ENCODE data around the gene TMC4.
"Not testable (repeated sequence)": the region's sequence is repeated elsewhere in the genome, so short reads cannot be mapped to it uniquely, and the experiment has no call there.

The TMC4 gene

GRCh38 chr19:54193011-54193410, 20.1 kb upstream of the TMC4 start:
- Mint-ChIP-seq H3K4me3 (peak overlapping the region; percentile 89), H3K9me3 (no peaks in the 10 kb centered on the region), H3K27ac (no peak overlapping the region), H3K27me3 (no peaks in the 10 kb centered on the region), H3K4me1 (peaks cover 28% of the 10 kb centered on the region), H3K36me3 (peaks cover 16% of the 10 kb centered on the region)
- DNase-seq, result no peak
- CTCF ChIA-PET, result interaction anchor here (0.7 kb wide), 1 partner anchor 74 kb away, joined by 3 read pairs; no protein-coding TSS in a partner anchor

DNA sequence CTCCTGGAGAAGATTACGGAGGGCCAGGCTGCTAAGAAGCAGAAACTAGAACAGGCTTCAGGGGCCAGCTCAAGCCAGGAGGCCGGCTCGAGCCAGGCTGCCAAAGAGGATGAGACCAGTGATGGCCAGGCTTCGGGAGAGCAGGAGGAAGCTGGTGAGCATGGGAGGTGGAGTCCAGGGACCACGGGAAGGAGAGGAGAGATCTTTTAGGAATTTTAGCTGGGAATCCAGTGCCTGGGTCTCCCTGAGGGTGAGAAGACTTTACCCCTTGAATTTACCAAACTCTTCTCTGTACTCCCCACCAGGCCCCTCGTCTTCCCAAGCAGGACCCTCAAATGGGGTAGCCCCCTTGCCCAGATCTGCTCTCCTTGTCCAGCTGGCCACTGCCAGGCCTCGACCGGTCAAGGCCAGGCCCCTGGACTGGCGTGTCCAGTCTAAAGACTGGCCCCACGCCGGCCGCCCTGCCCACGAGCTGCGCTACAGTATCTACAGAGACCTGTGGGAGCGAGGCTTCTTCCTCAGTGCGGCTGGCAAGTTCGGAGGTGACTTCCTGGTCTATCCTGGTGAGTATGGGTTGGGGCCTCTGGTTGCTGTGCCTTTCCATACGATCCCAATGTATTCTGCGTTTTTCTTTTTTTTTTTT, 19.0 kb upstream of the TMC4 start:
- H3K4me3 Mint-ChIP-seq, result peak overlapping the region; percentile 89
- H3K36me3 Mint-ChIP-seq, result peaks cover 18% of the 10 kb centered on the region
- peak overlapping the region; percentile 88 for H3K27ac Mint-ChIP-seq
- CTCF ChIA-PET, result interaction anchor here (0.7 to 1.2 kb wide), 2 partner anchors 74 to 75 kb away, joined by 3 read pairs; no protein-coding TSS in a partner anchor
- H3K4me1 Mint-ChIP-seq, result peaks cover 39% of the 10 kb centered on the region
- no peak for DNase-seq
- no peaks in the 10 kb centered on the region for H3K9me3 Mint-ChIP-seq
- H3K27me3 Mint-ChIP-seq, result no peaks in the 10 kb centered on the region

DNA sequence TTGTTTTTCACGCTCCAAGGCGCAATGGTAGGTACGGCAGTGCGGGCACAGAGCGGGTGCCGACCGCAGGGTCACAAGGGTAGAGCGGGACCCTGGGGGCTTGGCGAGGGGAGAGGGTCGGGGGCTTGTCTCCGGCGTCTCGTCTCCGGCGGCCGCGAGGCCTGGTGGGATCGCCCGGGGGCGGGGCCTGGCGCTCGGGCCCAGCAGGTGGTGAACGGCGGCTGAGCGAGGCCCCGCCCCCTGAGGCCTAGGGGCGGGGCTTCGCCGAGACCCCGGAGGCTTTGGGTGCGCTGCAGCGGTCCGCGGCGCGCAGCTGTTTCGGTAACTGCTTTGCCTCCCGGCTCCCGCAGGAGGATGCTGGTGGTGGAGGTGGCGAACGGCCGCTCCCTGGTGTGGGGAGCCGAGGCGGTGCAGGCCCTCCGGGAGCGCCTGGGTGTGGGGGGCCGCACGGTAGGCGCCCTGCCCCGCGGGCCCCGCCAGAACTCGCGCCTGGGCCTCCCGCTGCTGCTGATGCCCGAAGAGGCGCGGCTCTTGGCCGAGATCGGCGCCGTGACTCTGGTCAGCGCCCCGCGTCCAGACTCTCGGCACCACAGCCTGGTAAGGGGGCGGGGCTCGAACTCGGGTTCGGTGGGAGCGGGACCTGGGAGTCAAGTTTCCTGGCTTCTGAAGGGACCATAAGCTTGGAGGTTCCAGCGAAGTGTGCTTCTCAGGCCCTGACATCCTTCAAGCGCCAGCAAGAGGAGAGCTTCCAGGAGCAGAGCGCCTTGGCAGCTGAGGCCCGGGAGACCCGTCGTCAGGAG, 18.3 kb upstream of the TMC4 start, which contains the start of gene TSEN34:
Gene TSEN34 (plus strand): TSS at position 298 of the 800 bp plus-strand sequence. CDS start 57 bp downstream, at position 355.
- CTCF ChIA-PET, result interaction anchor here (1.2 kb wide), 1 partner anchor 74 kb away, joined by 3 read pairs; no protein-coding TSS in a partner anchor
- peak; percentile 89 for DNase-seq
- no peaks in the 10 kb centered on the region for H3K27me3 Mint-ChIP-seq

DNA sequence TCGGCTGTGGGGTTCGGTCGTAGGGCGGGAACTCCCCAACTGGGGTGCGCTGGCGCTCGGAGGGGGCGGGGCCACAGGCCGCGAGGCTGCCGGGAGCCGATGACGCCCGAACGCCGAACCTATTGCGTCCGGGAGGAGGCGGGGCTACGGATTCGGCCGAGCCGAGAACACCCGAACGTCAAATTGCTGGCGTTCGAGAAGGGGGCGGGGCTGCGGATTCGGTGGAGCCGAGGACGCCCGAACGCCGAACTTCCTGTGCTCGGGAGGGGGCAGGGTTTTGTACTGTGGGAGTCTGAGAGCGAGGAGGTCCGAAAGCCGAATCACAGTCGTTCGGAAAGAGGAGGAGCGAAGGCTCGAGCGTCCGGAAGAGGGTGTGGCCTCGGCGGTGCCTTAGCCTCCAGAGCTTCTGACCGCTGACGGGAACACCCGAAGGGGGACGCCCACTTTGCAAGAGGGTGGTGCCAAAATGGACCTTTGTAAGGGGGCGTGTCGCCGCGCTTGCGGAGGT, 17.6 kb upstream of the TMC4 start:
- Mint-ChIP-seq H3K27me3 (no peaks in the 10 kb centered on the region), H3K4me1 (peaks cover 46% of the 10 kb centered on the region), H3K27ac (peak overlapping the region; percentile 96), H3K9me3 (no peaks in the 10 kb centered on the region), H3K36me3 (peaks cover 20% of the 10 kb centered on the region), H3K4me3 (peak overlapping the region; percentile 89)
- CTCF ChIA-PET, result no interaction called here
- DNase-seq, result peak; percentile 100

More for the DNA sequence above, 18.3 kb upstream of the TMC4 start, which contains the start of gene TSEN34:
- peak within 1 kb of the TSS; percentile 89 for H3K4me3 Mint-ChIP-seq
- H3K27ac Mint-ChIP-seq, result peak within 1 kb of the TSS; percentile 96
- no peaks in the 10 kb centered on the region for H3K9me3 Mint-ChIP-seq
- H3K4me1 Mint-ChIP-seq, result peaks cover 44% of the 10 kb centered on the region
- H3K36me3 Mint-ChIP-seq, result peaks cover 21% of the 10 kb centered on the region

DNA sequence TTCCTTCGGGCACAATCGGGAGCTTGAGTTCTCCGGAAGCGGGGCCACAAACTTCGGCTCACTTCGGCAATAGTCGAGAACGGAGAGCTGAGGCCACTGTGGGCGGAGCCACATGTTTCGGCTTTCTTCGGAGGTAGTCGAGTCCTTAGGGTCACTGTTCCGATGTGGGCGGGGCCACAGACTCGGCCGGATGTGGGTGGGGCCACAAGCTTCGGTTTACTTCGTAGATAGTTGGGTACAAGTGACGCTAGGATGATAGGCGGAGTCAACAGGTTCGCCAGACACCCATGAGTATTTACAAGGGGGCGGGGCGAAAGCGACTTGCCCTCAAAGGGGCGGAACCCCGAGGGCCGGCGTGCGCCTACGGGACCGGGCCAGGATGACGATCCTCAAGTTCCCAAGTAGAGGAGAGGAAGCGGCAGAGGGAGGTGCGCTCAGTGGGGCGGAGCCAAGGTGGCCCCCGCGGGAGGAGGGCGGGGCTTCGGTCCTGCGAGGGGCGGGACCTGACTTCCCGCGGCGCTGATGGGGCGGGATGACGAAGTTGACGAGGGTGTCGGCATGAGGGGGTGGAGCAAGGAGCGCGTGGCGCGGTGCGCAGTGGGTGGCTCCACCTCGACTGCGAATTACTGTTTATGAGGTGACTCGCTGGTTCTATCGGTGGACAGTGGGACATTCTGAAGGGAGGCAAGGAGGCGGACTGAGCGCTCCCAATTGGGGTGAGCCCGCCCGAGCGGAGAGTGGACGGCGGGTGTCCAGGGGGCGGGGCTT, 17.0 kb upstream of the TMC4 start:
- Mint-ChIP-seq H3K27me3 (no peaks in the 10 kb centered on the region), H3K36me3 (peaks cover 19% of the 10 kb centered on the region)
- CTCF ChIA-PET, result interaction anchor here (0.7 to 2.5 kb wide), 5 partner anchors 9 to 37 kb away, joined by 3 to 10 read pairs (median 4); partner anchors contain the start of gene LENG1

DNA sequence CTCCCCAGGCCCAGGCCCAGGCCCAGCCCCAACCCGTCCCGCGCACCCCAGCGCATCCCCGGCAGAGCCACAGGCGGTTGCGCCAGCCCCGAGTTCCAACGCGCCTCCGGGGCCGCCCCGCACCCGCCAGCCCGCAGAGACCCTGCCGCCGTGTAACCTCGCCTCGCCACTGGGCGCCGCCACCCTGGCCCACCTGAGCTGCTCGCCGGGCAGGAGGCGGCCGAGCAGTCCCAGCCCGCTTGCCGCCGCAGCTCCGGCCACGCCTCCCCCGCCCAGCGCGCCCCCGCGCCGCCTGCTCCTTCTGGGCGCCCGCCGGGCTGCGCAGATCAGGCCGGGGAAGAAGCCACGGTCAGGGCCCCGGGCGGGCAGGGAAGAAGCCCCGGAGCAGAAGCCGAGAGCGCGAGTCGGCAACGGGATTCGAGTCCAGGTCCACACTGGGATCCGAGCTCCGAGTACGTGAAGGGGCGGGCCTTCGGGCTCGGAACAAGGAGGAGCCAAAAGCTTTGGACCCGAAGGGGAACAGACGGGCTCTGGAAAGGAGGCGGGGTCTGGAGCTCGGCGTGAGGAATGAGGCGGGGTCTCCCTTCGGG, 16.3 kb upstream of the TMC4 start, which contains the start of gene MBOAT7:
Gene MBOAT7 (minus strand): TSS at position 436 of the 590 bp plus-strand sequence. CDS start 1,072 bp downstream, outside the sequence.
- CTCF ChIA-PET, result interaction anchor here (0.7 to 2.5 kb wide), 5 partner anchors 9 to 38 kb away, joined by 3 to 10 read pairs (median 4); partner anchors contain the start of gene LENG1
- H3K27ac Mint-ChIP-seq, result peak within 1 kb of the TSS; percentile 96
- peaks cover 44% of the 10 kb centered on the region for H3K4me1 Mint-ChIP-seq
- no peaks in the 10 kb centered on the region for H3K27me3 Mint-ChIP-seq
- H3K4me3 Mint-ChIP-seq, result peak within 1 kb of the TSS; percentile 89
- no peaks in the 10 kb centered on the region for H3K9me3 Mint-ChIP-seq
- no peak for DNase-seq
- H3K36me3 Mint-ChIP-seq, result peaks cover 17% of the 10 kb centered on the region

More for the DNA sequence above, 17.0 kb upstream of the TMC4 start:
- H3K27ac Mint-ChIP-seq, result peak overlapping the region; percentile 96
- H3K4me3 Mint-ChIP-seq, result peak overlapping the region; percentile 89
- H3K4me1 Mint-ChIP-seq, result peaks cover 45% of the 10 kb centered on the region
- no peaks in the 10 kb centered on the region for H3K9me3 Mint-ChIP-seq
- DNase-seq, result peak; percentile 100

DNA sequence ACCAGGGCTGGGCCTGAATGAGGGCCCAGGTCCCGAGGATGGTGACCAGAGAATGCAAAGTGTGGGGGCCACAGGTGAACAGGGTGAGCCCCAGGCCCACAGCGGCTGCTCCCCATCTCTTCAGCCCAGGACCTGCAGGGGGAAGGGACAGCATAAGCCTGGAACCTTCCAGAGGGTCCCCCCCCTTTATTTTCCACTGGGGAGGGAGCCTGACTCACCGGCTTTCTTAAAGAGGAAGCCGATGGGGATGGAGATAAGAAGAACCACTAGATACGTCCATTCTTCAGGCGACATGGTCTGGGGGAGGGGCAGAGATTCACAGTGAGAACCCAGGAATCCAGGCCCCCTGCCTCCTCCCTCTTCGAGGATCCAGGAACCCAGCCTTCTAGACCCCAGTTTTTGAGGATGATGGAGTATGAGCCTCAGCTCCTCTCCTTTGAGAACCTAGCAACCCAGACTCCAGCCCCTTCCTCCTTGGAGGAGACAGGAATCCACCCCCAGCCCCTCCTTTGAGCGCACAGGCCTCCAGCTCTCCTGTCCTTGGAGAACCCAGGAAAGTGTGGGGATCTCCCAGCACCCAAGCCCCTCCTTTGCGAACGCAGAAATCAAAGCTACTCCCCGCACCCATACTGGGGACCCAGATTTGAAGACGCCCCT, 15.4 kb upstream of the TMC4 start:
- H3K27ac Mint-ChIP-seq, result peak overlapping the region; percentile 96
- H3K4me3 Mint-ChIP-seq, result peak overlapping the region; percentile 89
- CTCF ChIA-PET, result interaction anchor here (0.7 to 2.5 kb wide), 4 partner anchors 10 to 43 kb away, joined by 3 to 10 read pairs (median 4); no protein-coding TSS in a partner anchor
- H3K27me3 Mint-ChIP-seq, result no peaks in the 10 kb centered on the region
- no peaks in the 10 kb centered on the region for H3K9me3 Mint-ChIP-seq
- H3K36me3 Mint-ChIP-seq, result peaks cover 16% of the 10 kb centered on the region
- H3K4me1 Mint-ChIP-seq, result peaks cover 43% of the 10 kb centered on the region
- peak; percentile 70 for DNase-seq

- Mint-ChIP-seq H3K27me3 (no peaks in the 10 kb centered on the region), H3K27ac (peak overlapping the region; percentile 73), H3K4me3 (peak overlapping the region; percentile 89), H3K4me1 (peaks cover 32% of the 10 kb centered on the region), H3K9me3 (no peaks in the 10 kb centered on the region), H3K36me3 (peaks cover 12% of the 10 kb centered on the region)
- CTCF ChIA-PET, result no interaction called here
- no peak for DNase-seq
These were observed 14.0 kb upstream of the TMC4 start for GRCh38 chr19:54186934-54187381.

GRCh38 chr19:54186351-54186750, 13.4 kb upstream of the TMC4 start:
- Mint-ChIP-seq H3K4me1 (peaks cover 27% of the 10 kb centered on the region), H3K27ac (no peak overlapping the region), H3K27me3 (no peaks in the 10 kb centered on the region), H3K4me3 (no peak overlapping the region), H3K9me3 (no peaks in the 10 kb centered on the region), H3K36me3 (peaks cover 9% of the 10 kb centered on the region)
- CTCF ChIA-PET, result no interaction called here
- no peak for DNase-seq

- CTCF ChIA-PET, result interaction anchor here (2.1 kb wide), 1 partner anchor 82 kb away, joined by 4 read pairs; no protein-coding TSS in a partner anchor
- no peak for DNase-seq
- Mint-ChIP-seq H3K9me3 (no peaks in the 10 kb centered on the region), H3K27ac (no peak overlapping the region), H3K36me3 (peaks cover 11% of the 10 kb centered on the region), H3K27me3 (no peaks in the 10 kb centered on the region), H3K4me1 (peaks cover 22% of the 10 kb centered on the region), H3K4me3 (no peak overlapping the region)
These were observed 10.5 kb upstream of the TMC4 start for GRCh38 chr19:54183431-54183830.

GRCh38 chr19:54181894-54182293, 8.9 kb upstream of the TMC4 start:
- H3K4me1 Mint-ChIP-seq, H3K9me3 Mint-ChIP-seq, H3K4me3 Mint-ChIP-seq, DNase-seq, H3K27ac Mint-ChIP-seq, H3K27me3 Mint-ChIP-seq, CTCF ChIA-PET: not testable (repeated sequence)
- H3K36me3 Mint-ChIP-seq, result peaks cover 12% of the 10 kb centered on the region

GRCh38 chr19:54180691-54181091, 7.7 kb upstream of the TMC4 start:
- no peaks in the 10 kb centered on the region for H3K9me3 Mint-ChIP-seq
- DNase-seq, result no peak
- H3K27me3 Mint-ChIP-seq, result no peaks in the 10 kb centered on the region
- no peaks in the 10 kb centered on the region for H3K4me1 Mint-ChIP-seq
- no peak overlapping the region for H3K4me3 Mint-ChIP-seq
- peaks cover 10% of the 10 kb centered on the region for H3K36me3 Mint-ChIP-seq
- no peak overlapping the region for H3K27ac Mint-ChIP-seq
- CTCF ChIA-PET, result interaction anchor here (0.9 kb wide), 1 partner anchor 9 kb away, joined by 3 read pairs; the partner anchor contains the start of gene MBOAT7
